Measurements from ENCODE around the gene NTM.

The NTM gene

DNA sequence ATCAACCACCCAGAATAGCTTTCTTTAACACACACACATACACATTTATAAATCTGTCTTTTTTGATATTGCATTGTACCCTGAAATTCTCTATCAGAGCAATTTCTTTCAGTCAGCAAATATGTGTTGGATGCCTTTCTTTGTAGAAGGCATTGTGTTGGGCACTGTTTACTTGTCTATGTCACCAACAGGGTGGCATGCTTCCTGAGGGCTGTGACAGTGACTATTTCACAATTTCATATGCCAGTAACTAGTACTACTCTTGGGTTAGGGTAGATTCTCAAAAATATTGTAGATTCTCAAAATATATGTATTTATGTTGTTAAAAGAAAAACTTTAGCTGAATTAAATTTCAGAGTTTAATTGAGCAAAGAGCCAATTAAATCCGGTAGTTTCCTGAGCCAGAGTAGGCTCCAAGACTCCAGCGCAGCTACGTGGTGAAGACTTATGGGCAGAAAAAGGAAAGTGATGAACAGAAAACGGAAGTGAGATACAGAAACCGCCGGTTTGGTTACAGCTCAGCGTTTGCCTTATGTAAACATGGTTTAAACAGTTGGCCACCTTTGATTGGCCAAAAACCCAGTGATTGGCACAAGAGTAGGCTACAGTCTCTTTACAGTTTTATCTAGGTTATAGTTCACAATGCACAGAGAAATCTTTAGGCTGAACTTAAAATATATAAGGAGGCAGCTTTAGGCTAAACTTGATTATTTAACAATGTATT is 723.3 kb downstream of the NTM start:
- H3K4me3 ChIP-seq (ENCODE audit: low read depth, low read length), result no peak overlapping the region
- TF ChIP-seq CTCF (IDR thresholded peaks at IDR 0.05; ENCODE audit: control insufficient read depth, extremely low read depth, insufficient read depth), result no peak
- no peak for DNase-seq (ENCODE audit: low read depth)

DNA sequence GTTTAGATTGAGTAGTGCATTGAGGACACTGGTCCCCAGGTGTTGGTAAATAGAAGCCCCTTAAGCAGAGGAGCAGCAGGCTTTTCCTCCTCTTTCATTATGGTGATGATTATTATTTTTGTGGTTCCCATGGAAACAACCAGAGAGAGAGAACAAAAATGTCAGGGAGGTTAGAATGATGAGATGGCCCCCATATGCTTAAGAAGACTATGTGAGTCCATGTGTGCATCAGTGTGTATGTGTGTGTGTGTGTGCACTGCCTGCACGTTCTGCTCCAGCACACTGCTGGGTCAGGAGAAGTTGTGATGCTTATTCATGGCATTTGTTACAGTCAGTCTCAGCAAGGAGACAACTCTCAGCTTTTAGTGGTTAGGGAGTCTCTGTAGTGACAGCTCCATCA is 724.2 kb downstream of the NTM start:
- no peak for TF ChIP-seq CTCF (IDR thresholded peaks at IDR 0.05; ENCODE audit: control insufficient read depth, extremely low read depth, insufficient read depth)
- no peak overlapping the region for H3K4me3 ChIP-seq (ENCODE audit: low read depth, low read length)
- no peak for DNase-seq (ENCODE audit: low read depth)

- no peak for TF ChIP-seq CTCF (IDR thresholded peaks at IDR 0.05; ENCODE audit: control insufficient read depth, extremely low read depth, insufficient read depth)
- H3K4me3 ChIP-seq (ENCODE audit: low read depth, low read length), result no peak overlapping the region
- no peak for DNase-seq (ENCODE audit: low read depth)
Observed at GRCh38 chr11:132095230-132096131, 725.1 kb downstream of the NTM start.

GRCh38 chr11:132096132-132096825 is 725.9 kb downstream of the NTM start:
- TF ChIP-seq CTCF (IDR thresholded peaks at IDR 0.05; ENCODE audit: control insufficient read depth, extremely low read depth, insufficient read depth), result no peak
- no peak for DNase-seq (ENCODE audit: low read depth)

DNA sequence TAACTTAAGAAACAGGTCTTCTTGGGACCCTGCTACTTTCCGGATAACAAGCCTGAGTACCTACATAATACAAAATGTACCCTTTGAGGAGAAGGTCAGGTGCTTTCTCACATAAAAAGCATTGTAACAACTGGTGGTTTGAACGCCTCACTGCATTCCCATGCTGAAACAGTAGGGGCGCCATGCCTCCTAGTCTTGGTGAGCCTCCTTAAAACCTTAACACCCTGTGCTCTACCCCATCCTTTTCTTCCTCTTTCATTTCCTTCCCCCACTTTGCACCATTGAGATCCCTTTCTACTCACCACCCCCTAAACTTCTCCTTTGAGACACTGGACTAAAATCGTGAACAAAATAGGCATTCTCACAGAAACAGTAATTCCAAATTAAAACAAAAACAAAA is 729.3 kb downstream of the NTM start:
- DNase-seq (ENCODE audit: low read depth), result no peak
- H3K4me3 ChIP-seq (ENCODE audit: low read depth, low read length), result no peak overlapping the region
- TF ChIP-seq CTCF (IDR thresholded peaks at IDR 0.05; ENCODE audit: control insufficient read depth, extremely low read depth, insufficient read depth), result peak; percentile 48

More at GRCh38 chr11:132096132-132096825, 725.9 kb downstream of the NTM start:
- H3K4me3 ChIP-seq (ENCODE audit: low read depth, low read length), result no peak overlapping the region

- no peak for TF ChIP-seq CTCF (IDR thresholded peaks at IDR 0.05; ENCODE audit: control insufficient read depth, extremely low read depth, insufficient read depth)
- no peak for DNase-seq (ENCODE audit: low read depth)
- H3K4me3 ChIP-seq (ENCODE audit: low read depth, low read length), result no peak overlapping the region
Observed at GRCh38 chr11:132100583-132100982, 730.2 kb downstream of the NTM start.
